OCI-LY7 (cell line): ENCODE measurements around the gene AOAH. TPM values are rescaled to one million over a fixed set of nuclear protein-coding genes. Genes with fewer than 3 reads are reported as not detected.

Experiments used
- BruUV-seq: library from RNA; stranded (reverse); fragments of 400-500 nt; replicated peaks from 2 replicates; lab custom pipeline; 2021; lab: Mats Ljungman, UMichigan
- CTCF ChIA-PET: fragments of 300-600 bp; sonication (Branson Sonifier 250); formaldehyde crosslinking; loops from one replicate; lab custom pipeline; 2022; ENCODE audit warnings: antibody characterized with exemption; ENCODE audit not compliant: unreplicated experiment; lab: Charles Lee
- POLR2A ChIA-PET: fragments of 300-600 bp; sonication (Branson Sonifier 250); formaldehyde crosslinking; loops from one replicate; lab custom pipeline; 2022; ENCODE audit warnings: antibody characterized with exemption; lab: Charles Lee
- DNase-seq: peaks from one replicate; pipeline ENCODE4 v3.0.0-alpha.2; 2015; ENCODE audit warnings: low spot score
- H2AFZ ChIP-seq: fragments of 200-600 bp; sonication (generic), shearing (Covaris generic); 2 replicates; pipeline ENCODE4 v1.6.1; 2014; ENCODE audit warnings: mild to moderate bottlenecking, antibody characterized with exemption, low read length, moderate library complexity
- H3K27ac ChIP-seq: fragments of 200-600 bp; sonication (generic); 2 replicates; pipeline ENCODE4 v1.5.1; 2014; ENCODE audit warnings: mixed run types, low read depth, mild to moderate bottlenecking, moderate library complexity, low read length, inconsistent platforms; ENCODE audit not compliant: poor library complexity, severe bottlenecking
- H3K36me3 ChIP-seq: fragments of 200-600 bp; sonication (generic); 2 replicates; pipeline ENCODE4 v1.6.1; 2014; ENCODE audit warnings: mild to moderate bottlenecking, antibody characterized with exemption, low read length, moderate library complexity, mixed read lengths; ENCODE audit not compliant: insufficient read depth
- H3K4me1 ChIP-seq: fragments of 200-600 bp; sonication (generic); 2 replicates; pipeline ENCODE4 v1.5.1; 2014; ENCODE audit warnings: mild to moderate bottlenecking, low read length; ENCODE audit not compliant: insufficient read depth, poor library complexity, severe bottlenecking
- H3K4me2 ChIP-seq: fragments of 200-600 bp; sonication (generic); 2 replicates; pipeline ENCODE4 v1.6.1; 2014; ENCODE audit warnings: mild to moderate bottlenecking, low read length
- H3K4me3 ChIP-seq: fragments of 200-600 bp; sonication (generic); 2 replicates; pipeline ENCODE4 v1.5.1; 2014; ENCODE audit warnings: mild to moderate bottlenecking, low read depth, low read length; ENCODE audit not compliant: poor library complexity, severe bottlenecking
- H3K79me2 ChIP-seq: fragments of 200-600 bp; sonication (generic); 2 replicates; pipeline ENCODE4 v1.6.1; 2016; ENCODE audit warnings: low read depth, mild to moderate bottlenecking, low read length, moderate library complexity, mixed read lengths; ENCODE audit not compliant: insufficient read depth
- H3K9me2 ChIP-seq: fragments of 200-600 bp; sonication (generic); 2 replicates; pipeline ENCODE4 v1.6.1; 2016; ENCODE audit warnings: mild to moderate bottlenecking, low read length, mixed read lengths; ENCODE audit not compliant: insufficient read depth
- H3K9me3 ChIP-seq: fragments of 200-600 bp; sonication (generic); 2 replicates; pipeline ENCODE4 v1.6.1; 2014; ENCODE audit warnings: mild to moderate bottlenecking, mixed run types, low read length, mixed read lengths
- H4K20me1 ChIP-seq: fragments of 200-600 bp; sonication (generic); 2 replicates; pipeline ENCODE4 v1.6.1; 2014; ENCODE audit warnings: mild to moderate bottlenecking, antibody characterized with exemption, low read length, moderate library complexity, mixed read lengths; ENCODE audit not compliant: insufficient read depth
- CTCF ChIP-seq: fragments of 200-600 bp; sonication (generic); conservative IDR thresholded peaks from 2 replicates; pipeline ENCODE4 v1.5.1; 2014; ENCODE audit warnings: mild to moderate bottlenecking, antibody characterized with exemption, low read length, moderate library complexity, mixed read lengths
- EZH2phosphoT487 ChIP-seq: fragments of 200-600 bp; sonication (generic); IDR thresholded peaks from 2 replicates; pipeline ENCODE4 v1.6.1; 2018; ENCODE audit warnings: low read depth, borderline replicate concordance, mild to moderate bottlenecking, mixed run types, antibody characterized with exemption, low read length, moderate library complexity, mixed read lengths
- intact Hi-C: fragments of 100-400 bp; cut with micrococcal nuclease; formaldehyde crosslinking; loops from one replicate; pipeline ENCODE4 v1.10.0; 2022; ENCODE audit not compliant: unreplicated experiment
- total RNA-seq, 2 experiments: library from RNA; depleted of rRNA in 1 of 2; stranded (reverse); fragments of >200 nt in 1 of 2; shearing (Covaris generic) in 1 of 2; gene quantifications; 2 replicates each; pipeline ENCODE4 v1.2.3, GENCODE V29; 2014 to 2022

Gene AOAH
- total RNA-seq, 2 experiments from 2014 or later, result 0.13 to 0.61 TPM

GRCh38 chr7:36530456-36530855 is 193.8 kb downstream of the AOAH start:
- CTCF ChIA-PET, result no interaction called here

GRCh38 chr7:36527549-36527913 is 196.8 kb downstream of the AOAH start:
- Histone ChIP-seq H3K9me2 (no peaks in the 10 kb centered on the region), H2AFZ (no peak overlapping the region), H3K9me3 (no peaks in the 10 kb centered on the region), H3K79me2 (no peaks in the 10 kb centered on the region), H3K4me2 (no peak overlapping the region), H3K4me1 (no peaks in the 10 kb centered on the region), H3K36me3 (no peaks in the 10 kb centered on the region), H4K20me1 (no peaks in the 10 kb centered on the region), H3K4me3 (no peak overlapping the region), H3K27ac (no peak overlapping the region)
- ChIA-PET POLR2A (no interaction called here), CTCF (no interaction called here)
- intact Hi-C loops, result no loop called here
- no TSS peak for BruUV-seq
- DNase-seq, result no peak
- no peak for TF ChIP-seq CTCF
- TF ChIP-seq EZH2phosphoT487, result no peak

More at GRCh38 chr7:36530456-36530855, 193.8 kb downstream of the AOAH start:
- Histone ChIP-seq H3K9me3 (no peaks in the 10 kb centered on the region), H3K36me3 (no peaks in the 10 kb centered on the region), H3K27ac (no peak overlapping the region), H4K20me1 (no peaks in the 10 kb centered on the region), H3K79me2 (no peaks in the 10 kb centered on the region), H2AFZ (no peak overlapping the region), H3K4me2 (no peak overlapping the region), H3K9me2 (no peaks in the 10 kb centered on the region), H3K4me1 (no peaks in the 10 kb centered on the region), H3K4me3 (no peak overlapping the region)
- POLR2A ChIA-PET, result interaction anchor here (0.9 kb wide), 1 partner anchor 9 kb away, joined by 3 read pairs; no protein-coding TSS in a partner anchor
- intact Hi-C loops, result no loop called here
- DNase-seq, result no peak
- BruUV-seq, result no TSS peak
- TF ChIP-seq CTCF (no peak), EZH2phosphoT487 (no peak)

- TF ChIP-seq EZH2phosphoT487 (no peak), CTCF (no peak)
- POLR2A ChIA-PET, result no interaction called here
- no peaks in the 10 kb centered on the region for H4K20me1 ChIP-seq
- H3K27ac ChIP-seq, result no peak overlapping the region
- H3K9me3 ChIP-seq, result no peaks in the 10 kb centered on the region
- BruUV-seq, result no TSS peak
- H3K4me1 ChIP-seq, result no peaks in the 10 kb centered on the region
- no peaks in the 10 kb centered on the region for H3K79me2 ChIP-seq
- no peaks in the 10 kb centered on the region for H3K9me2 ChIP-seq
- no peak overlapping the region for H2AFZ ChIP-seq
- CTCF ChIA-PET, result no interaction called here
- no peak overlapping the region for H3K4me3 ChIP-seq
- no peak overlapping the region for H3K4me2 ChIP-seq
- H3K36me3 ChIP-seq, result no peaks in the 10 kb centered on the region
- intact Hi-C loops, result no loop called here
- no peak for DNase-seq
Measured at GRCh38 chr7:36526863-36527548, 197.3 kb downstream of the AOAH start.
